Vagina (tissue), 2 donors: Measurements from ENCODE around the gene AADACL3. TPM values are rescaled to one million over a fixed set of nuclear protein-coding genes. Genes with fewer than 3 reads are reported as not detected.
A peak's percentile ranks its signal among the peaks of the same experiment; 100 is the strongest.

Source experiments
- DNase-seq, 2 donors: peaks; one replicate each; pipeline ENCODE4 v3.0.0-alpha.2; 2017; ENCODE audit errors: extremely low spot score in 2 of 2
- H3K27ac ChIP-seq: fragments of 200-600 bp; sonication (generic); one replicate; pipeline ENCODE4 v1.5.1; 2019
- H3K27me3 ChIP-seq: fragments of 200-600 bp; sonication (generic); one replicate; pipeline ENCODE4 v1.5.1; 2019
- H3K36me3 ChIP-seq, 2 donors: fragments of 200-600 bp; sonication (generic); one replicate each; pipeline ENCODE4 v1.5.1; 2017 to 2019
- H3K4me1 ChIP-seq: fragments of 200-600 bp; sonication (generic); one replicate; pipeline ENCODE4 v1.5.1; 2019
- H3K4me3 ChIP-seq, 2 donors: fragments of 200-600 bp; sonication (generic); 1 replicate in 1 of 2; 2 replicates in 1 of 2; pipeline ENCODE4 v1.5.1; 2016 to 2019
- H3K9me3 ChIP-seq: fragments of 200-600 bp; sonication (generic); one replicate; pipeline ENCODE4 v1.5.1; 2019
- CTCF ChIP-seq, 3 experiments: fragments of 450-650 bp in 2 of 3; fragments of 200-600 bp in 1 of 3; sonication (generic) in 1 of 3; IDR thresholded peaks; one replicate each; pipeline ENCODE4 v1.5.1; 2017 to 2019; ENCODE audit warnings: antibody characterized with exemption in 3 of 3, mild to moderate bottlenecking in 2 of 3, moderate library complexity in 2 of 3
- POLR2A ChIP-seq, 2 donors: fragments of 450-650 bp; IDR thresholded peaks; one replicate each; pipeline ENCODE4 v1.6.1; 2017; ENCODE audit warnings: antibody characterized with exemption in 2 of 2, mild to moderate bottlenecking in 2 of 2, moderate library complexity in 2 of 2
- POLR2AphosphoS5 ChIP-seq, 2 donors: sonication (generic); formaldehyde crosslinking; IDR thresholded peaks; one replicate each; pipeline ENCODE4 v1.9.0; 2017; ENCODE audit warnings: antibody characterized with exemption in 2 of 2, mild to moderate bottlenecking in 2 of 2, low read depth in 1 of 2; ENCODE audit not compliant: insufficient read depth in 1 of 2
- intact Hi-C: fragments of 100-400 bp; cut with DNase I; formaldehyde crosslinking; loops from one replicate; pipeline ENCODE4 v1.15.1; 2023
- total RNA-seq: library from RNA; depleted of rRNA; stranded (reverse); fragments of >200 nt; gene quantifications from one replicate; pipeline ENCODE4 v1.2.3, GENCODE V29; 2016

AADACL3 gene
- total RNA-seq, 1 donor from 2014 or later = not detected

- intact Hi-C loops = no loop called here
- no peaks in the 10 kb centered on the region for H3K4me1 ChIP-seq
- no peak for DNase-seq
- H3K4me3 ChIP-seq = no peak overlapping the region
- no peaks in the 10 kb centered on the region for H3K9me3 ChIP-seq
- H3K27ac ChIP-seq = no peak overlapping the region
- TF ChIP-seq POLR2AphosphoS5 (IDR thresholded peaks at IDR 0.05; ENCODE audit: insufficient read depth in 1 of 2, low read depth in 1 of 2) = no peak
- no peak for TF ChIP-seq POLR2A (IDR thresholded peaks at IDR 0.05)
- H3K36me3 ChIP-seq = no peaks in the 10 kb centered on the region
- no peaks in the 10 kb centered on the region for H3K27me3 ChIP-seq
These were observed 41.9 kb downstream of the AADACL3 start for GRCh38 chr1:12757836-12758235.

- intact Hi-C loops = no loop called here
- no peak overlapping the region for H3K27ac ChIP-seq
- TF ChIP-seq POLR2AphosphoS5 (IDR thresholded peaks at IDR 0.05; ENCODE audit: insufficient read depth in 1 of 2, low read depth in 1 of 2) (no peak), POLR2A (IDR thresholded peaks at IDR 0.05) (no peak), CTCF (IDR thresholded peaks at IDR 0.05) (no peak)
- H3K27me3 ChIP-seq = no peaks in the 10 kb centered on the region
- H3K9me3 ChIP-seq = no peaks in the 10 kb centered on the region
- peak in 1 of 2 donors; percentile 81 for DNase-seq
- no peaks in the 10 kb centered on the region for H3K4me1 ChIP-seq
- H3K4me3 ChIP-seq = no peak overlapping the region
- H3K36me3 ChIP-seq = no peaks in the 10 kb centered on the region
These were observed 44.4 kb downstream of the AADACL3 start for GRCh38 chr1:12760256-12760795.

- no peak for TF ChIP-seq POLR2A (IDR thresholded peaks at IDR 0.05)
- no peak for TF ChIP-seq CTCF (IDR thresholded peaks at IDR 0.05)
- no peak for TF ChIP-seq POLR2AphosphoS5 (IDR thresholded peaks at IDR 0.05; ENCODE audit: insufficient read depth in 1 of 2, low read depth in 1 of 2)
- Histone ChIP-seq H3K9me3 (no peaks in the 10 kb centered on the region), H3K36me3 (no peaks in the 10 kb centered on the region), H3K27ac (no peak overlapping the region), H3K4me1 (no peaks in the 10 kb centered on the region), H3K27me3 (no peaks in the 10 kb centered on the region), H3K4me3 (no peak overlapping the region)
- intact Hi-C loops = loop anchor here (1.0 kb wide), 1 partner anchor 15 kb away; no protein-coding TSS in a partner anchor
- DNase-seq = peak in 1 of 2 donors; percentile 72
These were observed 45.9 kb downstream of the AADACL3 start for GRCh38 chr1:12761781-12762180.

GRCh38 chr1:12762766-12763165 lies 46.9 kb downstream of the AADACL3 start:
- no peaks in the 10 kb centered on the region for H3K4me1 ChIP-seq
- no peaks in the 10 kb centered on the region for H3K27me3 ChIP-seq
- H3K36me3 ChIP-seq = no peaks in the 10 kb centered on the region
- no peak for DNase-seq
- no peak for TF ChIP-seq POLR2A (IDR thresholded peaks at IDR 0.05)
- no peak for TF ChIP-seq CTCF (IDR thresholded peaks at IDR 0.05)
- TF ChIP-seq POLR2AphosphoS5 (IDR thresholded peaks at IDR 0.05; ENCODE audit: insufficient read depth in 1 of 2, low read depth in 1 of 2) = no peak
- H3K4me3 ChIP-seq = no peak overlapping the region
- H3K9me3 ChIP-seq = no peaks in the 10 kb centered on the region
- intact Hi-C loops = loop anchor here (1.0 kb wide), 1 partner anchor 14 kb away; no protein-coding TSS in a partner anchor
- H3K27ac ChIP-seq = no peak overlapping the region

- TF ChIP-seq POLR2AphosphoS5 (IDR thresholded peaks at IDR 0.05; ENCODE audit: insufficient read depth in 1 of 2, low read depth in 1 of 2) = no peak
- no peak for TF ChIP-seq CTCF (IDR thresholded peaks at IDR 0.05)
- no peak for TF ChIP-seq POLR2A (IDR thresholded peaks at IDR 0.05)
- Histone ChIP-seq H3K27ac (no peak overlapping the region), H3K4me1 (no peaks in the 10 kb centered on the region), H3K27me3 (no peaks in the 10 kb centered on the region), H3K36me3 (no peaks in the 10 kb centered on the region), H3K9me3 (no peaks in the 10 kb centered on the region), H3K4me3 (no peak overlapping the region)
- no peak for DNase-seq
- intact Hi-C loops = no loop called here
These were observed 47.6 kb downstream of the AADACL3 start for GRCh38 chr1:12763479-12763878.
